Measurements from ENCODE around the gene CADPS2. TPM values are rescaled to one million over a fixed set of nuclear protein-coding genes. Genes with fewer than 3 reads are reported as not detected.

The CADPS2 gene
- total and polyA plus RNA-seq, 10 of the 15 experiments (the other 5 are each of a cell fraction or from before 2014, with no cell fraction given) = 0.05 to 7.5 (median 0.25) TPM

DNA sequence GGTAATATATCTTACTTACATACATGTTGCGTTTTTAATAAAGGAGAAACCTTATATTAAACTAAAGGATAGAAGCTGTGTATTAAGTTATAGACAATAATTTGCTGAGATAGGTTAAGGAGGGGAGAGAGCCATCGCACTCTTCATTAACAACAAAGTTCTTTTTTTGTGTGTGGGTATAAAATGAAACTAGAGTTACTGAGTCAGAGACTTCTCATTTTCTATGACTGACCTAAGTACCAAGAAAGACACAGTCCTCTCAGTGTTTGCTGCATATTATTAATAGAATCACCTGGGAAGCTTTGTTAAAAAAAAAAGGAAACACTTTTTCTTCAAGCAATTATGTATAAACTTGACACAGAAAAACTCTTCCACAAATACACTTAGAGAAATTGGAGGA is 613.1 kb downstream of the CADPS2 start:
- Histone ChIP-seq H3K4me2 (ENCODE audit: control insufficient read depth, insufficient read depth) (no peak overlapping the region), H3K36me3 (ENCODE audit: control insufficient read depth in 2 of 2, insufficient read depth in 2 of 2, low read length in 1 of 2) (no peaks in the 10 kb centered on the region), H3K27me3 (replicated peaks in 1 of 2; ENCODE audit: control insufficient read depth in 2 of 2, insufficient read depth in 2 of 2, low read length in 1 of 2) (no peaks in the 10 kb centered on the region), H3K9me3 (replicated peaks; ENCODE audit: control insufficient read depth, insufficient read depth, low read length) (no peaks in the 10 kb centered on the region), H3K27ac (ENCODE audit: control insufficient read depth, insufficient read depth) (no peak overlapping the region), H2AFZ (ENCODE audit: control insufficient read depth, low read depth, low read length) (no peak overlapping the region), H4K20me1 (ENCODE audit: control insufficient read depth, insufficient read depth) (no peaks in the 10 kb centered on the region), H3K4me1 (ENCODE audit: control insufficient read depth, insufficient read depth, low read length) (no peaks in the 10 kb centered on the region), H3K79me2 (ENCODE audit: control insufficient read depth, insufficient read depth, low read length) (no peaks in the 10 kb centered on the region), H3K9ac (ENCODE audit: control insufficient read depth, insufficient read depth, low read length) (no peak overlapping the region), H3K4me3 (no peak overlapping the region)
- intact Hi-C loops (cut with micrococcal nuclease; ENCODE audit: unreplicated experiment) (no loop called here), in situ Hi-C loops (cut with MboI) (no loop called here)
- DNase-seq (ENCODE audit: low read depth, low spot score) (no peak), ATAC-seq (peak; percentile 60), FAIRE-seq (no peak)
- WGBS (ENCODE audit: insufficient coverage, insufficient replicate concordance, low lambda C conversion rate, missing lambda C conversion rate) = 36% methylated on average over 2 of the region's 2 CpGs
- ChIA-PET CTCF (no interaction called here), SMC1A (ENCODE audit: uncharacterized antibody, unreplicated experiment) (no interaction called here), POLR2A (interaction anchor here (0.6 kb wide), 1 partner anchor 22 kb away, joined by 7 read pairs; no protein-coding TSS in a partner anchor), RAD21 (ENCODE audit: unreplicated experiment) (no interaction called here)
- BruUV-seq (replicated peaks) = no TSS peak
- TF ChIP-seq RFX5 (IDR thresholded peaks at IDR 0.05; ENCODE audit: low read depth, low read length) (no peak), MYC (IDR thresholded peaks at IDR 0.05; ENCODE audit: insufficient read depth, insufficient read length, insufficient replicate concordance, low read length, severe bottlenecking) (no peak), FOXK2 (IDR thresholded peaks at IDR 0.05) (no peak), RELA (IDR thresholded peaks at IDR 0.05; ENCODE audit: borderline replicate concordance, partially characterized antibody) (no peak), RBBP5 (conservative IDR thresholded peaks at IDR 0.05) (no peak), KDM1A (IDR thresholded peaks at IDR 0.05; ENCODE audit: borderline replicate concordance) (no peak), WRNIP1 (IDR thresholded peaks at IDR 0.05; ENCODE audit: borderline replicate concordance, low read depth, low read length) (no peak), ZNF207 (IDR thresholded peaks at IDR 0.05; ENCODE audit: borderline replicate concordance) (no peak), POLR2AphosphoS2 (IDR thresholded peaks at IDR 0.05; ENCODE audit: low read depth, low read length) (no peak), EP300 (IDR thresholded peaks at IDR 0.05; ENCODE audit: borderline replicate concordance in 1 of 2, control insufficient read depth in 1 of 2, low read depth in 2 of 2, low read length in 2 of 2) (no peak), MXI1 (IDR thresholded peaks at IDR 0.05; ENCODE audit: low read depth, low read length) (no peak), PAX8 (IDR thresholded peaks at IDR 0.05) (no peak), TAF1 (IDR thresholded peaks at IDR 0.05; ENCODE audit: borderline replicate concordance, low read depth, low read length) (no peak)
- TF ChIP-seq, protein P1, sequence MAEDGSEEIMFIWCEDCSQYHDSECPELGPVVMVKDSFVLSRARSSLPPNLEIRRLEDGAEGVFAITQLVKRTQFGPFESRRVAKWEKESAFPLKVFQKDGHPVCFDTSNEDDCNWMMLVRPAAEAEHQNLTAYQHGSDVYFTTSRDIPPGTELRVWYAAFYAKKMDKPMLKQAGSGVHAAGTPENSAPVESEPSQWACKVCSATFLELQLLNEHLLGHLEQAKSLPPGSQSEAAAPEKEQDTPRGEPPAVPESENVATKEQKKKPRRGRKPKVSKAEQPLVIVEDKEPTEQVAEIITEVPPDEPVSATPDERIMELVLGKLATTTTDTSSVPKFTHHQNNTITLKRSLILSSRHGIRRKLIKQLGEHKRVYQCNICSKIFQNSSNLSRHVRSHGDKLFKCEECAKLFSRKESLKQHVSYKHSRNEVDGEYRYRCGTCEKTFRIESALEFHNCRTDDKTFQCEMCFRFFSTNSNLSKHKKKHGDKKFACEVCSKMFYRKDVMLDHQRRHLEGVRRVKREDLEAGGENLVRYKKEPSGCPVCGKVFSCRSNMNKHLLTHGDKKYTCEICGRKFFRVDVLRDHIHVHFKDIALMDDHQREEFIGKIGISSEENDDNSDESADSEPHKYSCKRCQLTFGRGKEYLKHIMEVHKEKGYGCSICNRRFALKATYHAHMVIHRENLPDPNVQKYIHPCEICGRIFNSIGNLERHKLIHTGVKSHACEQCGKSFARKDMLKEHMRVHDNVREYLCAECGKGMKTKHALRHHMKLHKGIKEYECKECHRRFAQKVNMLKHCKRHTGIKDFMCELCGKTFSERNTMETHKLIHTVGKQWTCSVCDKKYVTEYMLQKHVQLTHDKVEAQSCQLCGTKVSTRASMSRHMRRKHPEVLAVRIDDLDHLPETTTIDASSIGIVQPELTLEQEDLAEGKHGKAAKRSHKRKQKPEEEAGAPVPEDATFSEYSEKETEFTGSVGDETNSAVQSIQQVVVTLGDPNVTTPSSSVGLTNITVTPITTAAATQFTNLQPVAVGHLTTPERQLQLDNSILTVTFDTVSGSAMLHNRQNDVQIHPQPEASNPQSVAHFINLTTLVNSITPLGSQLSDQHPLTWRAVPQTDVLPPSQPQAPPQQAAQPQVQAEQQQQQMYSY (CRISPR knock-in tag; IDR thresholded peaks at IDR 0.05) = no peak
- TF ChIP-seq, protein P2, sequence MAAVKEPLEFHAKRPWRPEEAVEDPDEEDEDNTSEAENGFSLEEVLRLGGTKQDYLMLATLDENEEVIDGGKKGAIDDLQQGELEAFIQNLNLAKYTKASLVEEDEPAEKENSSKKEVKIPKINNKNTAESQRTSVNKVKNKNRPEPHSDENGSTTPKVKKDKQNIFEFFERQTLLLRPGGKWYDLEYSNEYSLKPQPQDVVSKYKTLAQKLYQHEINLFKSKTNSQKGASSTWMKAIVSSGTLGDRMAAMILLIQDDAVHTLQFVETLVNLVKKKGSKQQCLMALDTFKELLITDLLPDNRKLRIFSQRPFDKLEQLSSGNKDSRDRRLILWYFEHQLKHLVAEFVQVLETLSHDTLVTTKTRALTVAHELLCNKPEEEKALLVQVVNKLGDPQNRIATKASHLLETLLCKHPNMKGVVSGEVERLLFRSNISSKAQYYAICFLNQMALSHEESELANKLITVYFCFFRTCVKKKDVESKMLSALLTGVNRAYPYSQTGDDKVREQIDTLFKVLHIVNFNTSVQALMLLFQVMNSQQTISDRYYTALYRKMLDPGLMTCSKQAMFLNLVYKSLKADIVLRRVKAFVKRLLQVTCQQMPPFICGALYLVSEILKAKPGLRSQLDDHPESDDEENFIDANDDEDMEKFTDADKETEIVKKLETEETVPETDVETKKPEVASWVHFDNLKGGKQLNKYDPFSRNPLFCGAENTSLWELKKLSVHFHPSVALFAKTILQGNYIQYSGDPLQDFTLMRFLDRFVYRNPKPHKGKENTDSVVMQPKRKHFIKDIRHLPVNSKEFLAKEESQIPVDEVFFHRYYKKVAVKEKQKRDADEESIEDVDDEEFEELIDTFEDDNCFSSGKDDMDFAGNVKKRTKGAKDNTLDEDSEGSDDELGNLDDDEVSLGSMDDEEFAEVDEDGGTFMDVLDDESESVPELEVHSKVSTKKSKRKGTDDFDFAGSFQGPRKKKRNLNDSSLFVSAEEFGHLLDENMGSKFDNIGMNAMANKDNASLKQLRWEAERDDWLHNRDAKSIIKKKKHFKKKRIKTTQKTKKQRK (IDR thresholded peaks at IDR 0.05; ENCODE audit: low read depth, low read length) = no peak
- TF ChIP-seq, protein P3, sequence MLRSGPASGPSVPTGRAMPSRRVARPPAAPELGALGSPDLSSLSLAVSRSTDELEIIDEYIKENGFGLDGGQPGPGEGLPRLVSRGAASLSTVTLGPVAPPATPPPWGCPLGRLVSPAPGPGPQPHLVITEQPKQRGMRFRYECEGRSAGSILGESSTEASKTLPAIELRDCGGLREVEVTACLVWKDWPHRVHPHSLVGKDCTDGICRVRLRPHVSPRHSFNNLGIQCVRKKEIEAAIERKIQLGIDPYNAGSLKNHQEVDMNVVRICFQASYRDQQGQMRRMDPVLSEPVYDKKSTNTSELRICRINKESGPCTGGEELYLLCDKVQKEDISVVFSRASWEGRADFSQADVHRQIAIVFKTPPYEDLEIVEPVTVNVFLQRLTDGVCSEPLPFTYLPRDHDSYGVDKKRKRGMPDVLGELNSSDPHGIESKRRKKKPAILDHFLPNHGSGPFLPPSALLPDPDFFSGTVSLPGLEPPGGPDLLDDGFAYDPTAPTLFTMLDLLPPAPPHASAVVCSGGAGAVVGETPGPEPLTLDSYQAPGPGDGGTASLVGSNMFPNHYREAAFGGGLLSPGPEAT (IDR thresholded peaks at IDR 0.05; ENCODE audit: low read depth) = no peak
